ENCODE measurements around the gene MKRN2OS.
"Not testable (repeated sequence)": the region's sequence is repeated elsewhere in the genome, so short reads cannot be mapped to it uniquely, and the experiment has no call there.

- TF ChIP-seq, protein P1, sequence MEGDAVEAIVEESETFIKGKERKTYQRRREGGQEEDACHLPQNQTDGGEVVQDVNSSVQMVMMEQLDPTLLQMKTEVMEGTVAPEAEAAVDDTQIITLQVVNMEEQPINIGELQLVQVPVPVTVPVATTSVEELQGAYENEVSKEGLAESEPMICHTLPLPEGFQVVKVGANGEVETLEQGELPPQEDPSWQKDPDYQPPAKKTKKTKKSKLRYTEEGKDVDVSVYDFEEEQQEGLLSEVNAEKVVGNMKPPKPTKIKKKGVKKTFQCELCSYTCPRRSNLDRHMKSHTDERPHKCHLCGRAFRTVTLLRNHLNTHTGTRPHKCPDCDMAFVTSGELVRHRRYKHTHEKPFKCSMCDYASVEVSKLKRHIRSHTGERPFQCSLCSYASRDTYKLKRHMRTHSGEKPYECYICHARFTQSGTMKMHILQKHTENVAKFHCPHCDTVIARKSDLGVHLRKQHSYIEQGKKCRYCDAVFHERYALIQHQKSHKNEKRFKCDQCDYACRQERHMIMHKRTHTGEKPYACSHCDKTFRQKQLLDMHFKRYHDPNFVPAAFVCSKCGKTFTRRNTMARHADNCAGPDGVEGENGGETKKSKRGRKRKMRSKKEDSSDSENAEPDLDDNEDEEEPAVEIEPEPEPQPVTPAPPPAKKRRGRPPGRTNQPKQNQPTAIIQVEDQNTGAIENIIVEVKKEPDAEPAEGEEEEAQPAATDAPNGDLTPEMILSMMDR (IDR thresholded peaks at IDR 0.05; ENCODE audit: insufficient read depth, low read length, poor library complexity, severe bottlenecking) = not testable (repeated sequence)
- not testable (repeated sequence) for TF ChIP-seq EZH2phosphoT487 (conservative IDR thresholded peaks at IDR 0.05; ENCODE audit: low read length)
Observed at GRCh38 chr3:12543497-12543896, 1.8 kb downstream of the MKRN2OS start.

All from SU-DHL-6 (cell line).